ENCODE results near the gene GSTM2.

The GSTM2 gene

DNA sequence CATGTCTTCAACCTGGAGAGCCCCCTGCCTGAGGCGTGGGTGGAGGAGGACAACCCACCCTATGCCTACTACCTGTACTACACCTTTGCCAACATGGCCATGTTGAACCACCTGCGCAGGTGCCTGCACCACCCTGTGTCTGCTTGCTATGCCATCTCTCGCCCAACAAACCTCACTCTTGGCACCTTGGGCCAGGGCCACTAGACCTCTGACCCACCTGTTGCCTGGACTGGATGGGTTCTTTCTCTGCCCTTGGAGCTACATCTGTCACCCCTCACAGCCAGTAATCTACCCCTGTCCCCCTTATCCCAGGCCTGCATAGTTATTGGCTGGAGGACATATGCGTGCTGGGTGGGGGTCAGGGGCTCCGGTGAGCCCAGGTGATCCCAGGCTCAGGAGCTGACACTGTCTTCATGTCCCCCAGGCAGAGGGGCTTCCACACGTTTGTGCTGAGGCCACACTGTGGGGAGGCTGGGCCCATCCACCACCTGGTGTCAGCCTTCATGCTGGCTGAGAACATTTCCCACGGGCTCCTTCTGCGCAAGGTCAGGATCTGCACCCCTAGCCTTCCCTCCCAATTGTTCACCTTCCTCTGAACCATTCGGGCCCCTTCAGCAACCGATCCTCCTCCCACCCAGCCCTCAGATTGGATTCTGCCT lies 38.4 kb upstream of the GSTM2 start:
- Histone ChIP-seq H3K4me2 (ENCODE audit: low read length) (no peak overlapping the region), H3K4me3 (ENCODE audit: low read length) (no peak overlapping the region), H3K79me2 (ENCODE audit: control insufficient read depth, low read length) (peaks cover 10% of the 10 kb centered on the region), H3K27me3 (ENCODE audit: control insufficient read depth, low read length) (no peaks in the 10 kb centered on the region), H3F3A (ENCODE audit: control insufficient read depth, insufficient read depth) (peaks cover 3% of the 10 kb centered on the region; the same call in 1 of the 2 replicates), H3K4me1 (ENCODE audit: control insufficient read depth, low read length) (peaks cover 10% of the 10 kb centered on the region), H3K36me3 (ENCODE audit: control insufficient read depth, low read length) (peaks cover 49% of the 10 kb centered on the region), H3K9me3 (ENCODE audit: control insufficient read depth, insufficient read depth, low read length) (no peaks in the 10 kb centered on the region), H3K9me2 (replicated peaks; ENCODE audit: control insufficient read depth, low read length) (no peaks in the 10 kb centered on the region), H3K27ac (ENCODE audit: low read depth, low read length) (no peak overlapping the region), H4K20me1 (ENCODE audit: control insufficient read depth, insufficient read depth, low read depth, low read length) (no peaks in the 10 kb centered on the region)
- no peak for TF ChIP-seq EZH2phosphoT487 (IDR thresholded peaks at IDR 0.05; ENCODE audit: borderline replicate concordance, low read length)
- TF ChIP-seq, protein P1, sequence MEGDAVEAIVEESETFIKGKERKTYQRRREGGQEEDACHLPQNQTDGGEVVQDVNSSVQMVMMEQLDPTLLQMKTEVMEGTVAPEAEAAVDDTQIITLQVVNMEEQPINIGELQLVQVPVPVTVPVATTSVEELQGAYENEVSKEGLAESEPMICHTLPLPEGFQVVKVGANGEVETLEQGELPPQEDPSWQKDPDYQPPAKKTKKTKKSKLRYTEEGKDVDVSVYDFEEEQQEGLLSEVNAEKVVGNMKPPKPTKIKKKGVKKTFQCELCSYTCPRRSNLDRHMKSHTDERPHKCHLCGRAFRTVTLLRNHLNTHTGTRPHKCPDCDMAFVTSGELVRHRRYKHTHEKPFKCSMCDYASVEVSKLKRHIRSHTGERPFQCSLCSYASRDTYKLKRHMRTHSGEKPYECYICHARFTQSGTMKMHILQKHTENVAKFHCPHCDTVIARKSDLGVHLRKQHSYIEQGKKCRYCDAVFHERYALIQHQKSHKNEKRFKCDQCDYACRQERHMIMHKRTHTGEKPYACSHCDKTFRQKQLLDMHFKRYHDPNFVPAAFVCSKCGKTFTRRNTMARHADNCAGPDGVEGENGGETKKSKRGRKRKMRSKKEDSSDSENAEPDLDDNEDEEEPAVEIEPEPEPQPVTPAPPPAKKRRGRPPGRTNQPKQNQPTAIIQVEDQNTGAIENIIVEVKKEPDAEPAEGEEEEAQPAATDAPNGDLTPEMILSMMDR (IDR thresholded peaks at IDR 0.05; ENCODE audit: low read depth, low read length, poor library complexity, severe bottlenecking): no peak

DNA sequence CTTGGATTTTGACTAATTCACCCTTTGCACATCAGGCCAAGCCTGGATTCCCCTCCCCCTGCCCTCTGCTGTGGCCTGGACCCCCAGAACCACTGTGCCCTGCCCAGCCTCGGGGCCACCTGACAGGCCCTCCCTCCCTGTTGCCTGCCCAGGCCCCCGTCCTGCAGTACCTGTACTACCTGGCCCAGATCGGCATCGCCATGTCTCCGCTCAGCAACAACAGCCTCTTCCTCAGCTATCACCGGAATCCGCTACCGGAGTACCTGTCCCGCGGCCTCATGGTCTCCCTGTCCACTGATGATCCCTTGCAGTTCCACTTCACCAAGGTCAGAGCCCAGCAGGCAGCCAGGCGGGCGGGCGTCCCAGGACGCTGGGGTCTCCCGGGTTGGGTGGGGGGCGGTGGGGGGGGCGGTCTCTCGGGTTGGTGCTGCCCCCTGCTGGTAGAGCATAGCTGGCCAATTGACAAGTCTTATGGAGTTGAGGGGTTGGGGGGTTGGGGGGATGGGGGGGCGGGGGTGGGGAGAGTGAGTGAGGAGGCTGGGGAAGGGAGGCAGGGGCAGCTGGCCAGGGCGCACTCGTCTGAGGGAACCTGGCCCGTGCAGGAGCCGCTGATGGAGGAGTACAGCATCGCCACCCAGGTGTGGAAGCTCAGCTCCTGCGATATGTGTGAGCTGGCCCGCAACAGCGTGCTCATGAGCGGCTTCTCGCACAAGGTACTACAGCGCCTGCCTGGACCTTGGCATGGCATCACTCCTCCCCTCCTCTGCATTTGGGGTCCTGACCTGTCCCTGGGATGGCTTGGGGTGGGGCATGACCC lies 37.6 kb upstream of the GSTM2 start:
- H3K27me3 ChIP-seq (ENCODE audit: control insufficient read depth, low read length): no peaks in the 10 kb centered on the region
- no peaks in the 10 kb centered on the region for H3K9me2 ChIP-seq (replicated peaks; ENCODE audit: control insufficient read depth, low read length)
- TF ChIP-seq, protein P1 (IDR thresholded peaks at IDR 0.05; ENCODE audit: low read depth, low read length, poor library complexity, severe bottlenecking): peak; percentile 13
- TF ChIP-seq EZH2phosphoT487 (IDR thresholded peaks at IDR 0.05; ENCODE audit: borderline replicate concordance, low read length): no peak
- peaks cover 3% of the 10 kb centered on the region; the same call in 1 of the 2 replicates for H3F3A ChIP-seq (ENCODE audit: control insufficient read depth, insufficient read depth)
- no peaks in the 10 kb centered on the region for H3K9me3 ChIP-seq (ENCODE audit: control insufficient read depth, insufficient read depth, low read length)
- H4K20me1 ChIP-seq (ENCODE audit: control insufficient read depth, insufficient read depth, low read depth, low read length): no peaks in the 10 kb centered on the region
- H3K36me3 ChIP-seq (ENCODE audit: control insufficient read depth, low read length): peaks cover 49% of the 10 kb centered on the region
- peaks cover 3% of the 10 kb centered on the region; the same call in 1 of the 2 replicates for H3K4me1 ChIP-seq (ENCODE audit: control insufficient read depth, low read length)
- no peak overlapping the region for H3K4me3 ChIP-seq (ENCODE audit: low read length)
- H3K79me2 ChIP-seq (ENCODE audit: control insufficient read depth, low read length): peaks cover 2% of the 10 kb centered on the region; the same call in 1 of the 2 replicates
- no peak overlapping the region for H3K4me2 ChIP-seq (ENCODE audit: low read length)
- no peak overlapping the region for H3K27ac ChIP-seq (ENCODE audit: low read depth, low read length)

GRCh38 chr1:109630898-109631512 lies 36.9 kb upstream of the GSTM2 start:
- no peak overlapping the region for H3K27ac ChIP-seq (ENCODE audit: low read depth, low read length)
- H3K36me3 ChIP-seq (ENCODE audit: control insufficient read depth, low read length): peaks cover 47% of the 10 kb centered on the region
- no peak overlapping the region for H3K4me3 ChIP-seq (ENCODE audit: low read length)
- H3K4me2 ChIP-seq (ENCODE audit: low read length): no peak overlapping the region
- peaks cover 3% of the 10 kb centered on the region; the same call in 1 of the 2 replicates for H3F3A ChIP-seq (ENCODE audit: control insufficient read depth, insufficient read depth)
- TF ChIP-seq, protein P1 (IDR thresholded peaks at IDR 0.05; ENCODE audit: low read depth, low read length, poor library complexity, severe bottlenecking): peak; percentile 4
- no peak for TF ChIP-seq EZH2phosphoT487 (IDR thresholded peaks at IDR 0.05; ENCODE audit: borderline replicate concordance, low read length)
- no peaks in the 10 kb centered on the region for H3K27me3 ChIP-seq (ENCODE audit: control insufficient read depth, low read length)
- no peaks in the 10 kb centered on the region for H3K79me2 ChIP-seq (ENCODE audit: control insufficient read depth, low read length)
- no peaks in the 10 kb centered on the region for H3K9me3 ChIP-seq (ENCODE audit: control insufficient read depth, insufficient read depth, low read length)
- no peaks in the 10 kb centered on the region for H3K9me2 ChIP-seq (replicated peaks; ENCODE audit: control insufficient read depth, low read length)
- 0 out of 2 replicates have a peak, but pooled peaks cover 3% of the 10 kb centered on the region for H3K4me1 ChIP-seq (ENCODE audit: control insufficient read depth, low read length)
- H4K20me1 ChIP-seq (ENCODE audit: control insufficient read depth, insufficient read depth, low read depth, low read length): no peaks in the 10 kb centered on the region

Measured in DOHH2 (cell line).